Measurements from ENCODE around the gene STXBP6.

Gene STXBP6

GRCh38 chr14:24903337-24903736 lies 146.6 kb downstream of the STXBP6 start:
- H3K27ac ChIP-seq (ENCODE audit: extremely low read depth, low read depth, low read length), result no peak overlapping the region
- ChIA-PET POLR2A (no interaction called here), CTCF (interaction anchor here (0.6 to 0.7 kb wide), 2 partner anchors 51 to 74 kb away, joined by 3 read pairs; no protein-coding TSS in a partner anchor)
- no peaks in the 10 kb centered on the region for H3K9me3 ChIP-seq (ENCODE audit: control insufficient read depth, insufficient read depth, low read depth, low read length)
- no peak overlapping the region for H3K4me3 ChIP-seq (ENCODE audit: low read depth, low read length)
- no peak for TF ChIP-seq BCL11B (tag by site-specific recombination; IDR thresholded peaks at IDR 0.05; ENCODE audit: low read depth)
- no peak for TF ChIP-seq ZNF660 (tag by site-specific recombination; IDR thresholded peaks at IDR 0.05)
- no peak for TF ChIP-seq KLF1 (tag by site-specific recombination; IDR thresholded peaks at IDR 0.05)
- TF ChIP-seq ZNF596 (tag by site-specific recombination; IDR thresholded peaks at IDR 0.05), result no peak
- no peak for TF ChIP-seq SP2 (tag by site-specific recombination; IDR thresholded peaks at IDR 0.05)
- no peaks in the 10 kb centered on the region for H3K36me3 ChIP-seq (ENCODE audit: control insufficient read depth in 2 of 2, insufficient read depth in 1 of 2, low read length in 2 of 2)
- no peaks in the 10 kb centered on the region; the same call in 1 of the 2 replicates for H3K4me1 ChIP-seq (ENCODE audit: control insufficient read depth, insufficient read depth, low read length)

GRCh38 chr14:24900269-24901100 lies 149.5 kb downstream of the STXBP6 start:
- POLR2A ChIA-PET, result no interaction called here
- CTCF ChIA-PET, result interaction anchor here (1.2 kb wide), 1 partner anchor 94 kb away, joined by 3 read pairs; no protein-coding TSS in a partner anchor

More at GRCh38 chr14:24900269-24901100, 149.5 kb downstream of the STXBP6 start:
- TF ChIP-seq ZFP3 (tag by site-specific recombination; IDR thresholded peaks at IDR 0.05; ENCODE audit: low read depth), result no peak
- no peak for TF ChIP-seq GLI4 (tag by site-specific recombination; IDR thresholded peaks at IDR 0.05)
- no peak for TF ChIP-seq ZBTB49 (tag by site-specific recombination; IDR thresholded peaks at IDR 0.05; ENCODE audit: low read depth)
- TF ChIP-seq ZNF830 (tag by site-specific recombination; IDR thresholded peaks at IDR 0.05; ENCODE audit: low read depth), result no peak
- TF ChIP-seq ZNF132 (tag by site-specific recombination; IDR thresholded peaks at IDR 0.05; ENCODE audit: borderline replicate concordance), result no peak
- no peak for TF ChIP-seq ZNF530 (tag by site-specific recombination; IDR thresholded peaks at IDR 0.05; ENCODE audit: low read depth)
- TF ChIP-seq SP7 (tag by site-specific recombination; IDR thresholded peaks at IDR 0.05), result no peak
- TF ChIP-seq KLF9 (tag by site-specific recombination; IDR thresholded peaks at IDR 0.05; ENCODE audit: low read depth), result no peak
- TF ChIP-seq ZNF488 (tag by site-specific recombination; IDR thresholded peaks at IDR 0.05), result no peak
- TF ChIP-seq ZNF558 (tag by site-specific recombination; IDR thresholded peaks at IDR 0.05), result no peak
- TF ChIP-seq ZNF692 (tag by site-specific recombination; IDR thresholded peaks at IDR 0.05), result no peak
- TF ChIP-seq ZNF521 (tag by site-specific recombination; IDR thresholded peaks at IDR 0.05), result no peak
- no peak for TF ChIP-seq ZNF423 (tag by site-specific recombination; IDR thresholded peaks at IDR 0.05)
- no peak for TF ChIP-seq ZNF768 (tag by site-specific recombination; IDR thresholded peaks at IDR 0.05)
- Histone ChIP-seq H3K27ac (ENCODE audit: extremely low read depth, low read depth, low read length) (no peak overlapping the region), H3K4me1 (ENCODE audit: control insufficient read depth, insufficient read depth, low read length) (no peaks in the 10 kb centered on the region; the same call in 1 of the 2 replicates), H3K36me3 (ENCODE audit: control insufficient read depth in 2 of 2, insufficient read depth in 1 of 2, low read length in 2 of 2) (no peaks in the 10 kb centered on the region), H3K4me3 (ENCODE audit: low read depth, low read length) (no peak overlapping the region), H3K9me3 (ENCODE audit: control insufficient read depth, insufficient read depth, low read depth, low read length) (no peaks in the 10 kb centered on the region)

Data from HEK293 (cell line).